Fibroblast of lung (primary cell): ENCODE results near the gene ZBTB22.
"Not testable (repeated sequence)": the region's sequence is repeated elsewhere in the genome, so short reads cannot be mapped to it uniquely, and the experiment has no call there.

Source experiments
- EZH2 ChIP-seq: IDR thresholded peaks from 2 replicates; pipeline ENCODE4 v1.5.1; 2012; ENCODE audit warnings: low read length, control low read depth, mild to moderate bottlenecking; ENCODE audit errors: missing control alignments
- TF ChIP-seq, protein P1 (sequence below), 2 donors: IDR thresholded peaks in 1 of 2; conservative IDR thresholded peaks in 1 of 2; 1 replicate in 1 of 2; 2 replicates in 1 of 2; pipeline ENCODE4 v1.5.1; 2011 to 2012; ENCODE audit warnings: low read length in 2 of 2, control low read depth in 1 of 2, inconsistent platforms in 1 of 2, low read depth in 1 of 2, mild to moderate bottlenecking in 1 of 2

- TF ChIP-seq, protein P1, sequence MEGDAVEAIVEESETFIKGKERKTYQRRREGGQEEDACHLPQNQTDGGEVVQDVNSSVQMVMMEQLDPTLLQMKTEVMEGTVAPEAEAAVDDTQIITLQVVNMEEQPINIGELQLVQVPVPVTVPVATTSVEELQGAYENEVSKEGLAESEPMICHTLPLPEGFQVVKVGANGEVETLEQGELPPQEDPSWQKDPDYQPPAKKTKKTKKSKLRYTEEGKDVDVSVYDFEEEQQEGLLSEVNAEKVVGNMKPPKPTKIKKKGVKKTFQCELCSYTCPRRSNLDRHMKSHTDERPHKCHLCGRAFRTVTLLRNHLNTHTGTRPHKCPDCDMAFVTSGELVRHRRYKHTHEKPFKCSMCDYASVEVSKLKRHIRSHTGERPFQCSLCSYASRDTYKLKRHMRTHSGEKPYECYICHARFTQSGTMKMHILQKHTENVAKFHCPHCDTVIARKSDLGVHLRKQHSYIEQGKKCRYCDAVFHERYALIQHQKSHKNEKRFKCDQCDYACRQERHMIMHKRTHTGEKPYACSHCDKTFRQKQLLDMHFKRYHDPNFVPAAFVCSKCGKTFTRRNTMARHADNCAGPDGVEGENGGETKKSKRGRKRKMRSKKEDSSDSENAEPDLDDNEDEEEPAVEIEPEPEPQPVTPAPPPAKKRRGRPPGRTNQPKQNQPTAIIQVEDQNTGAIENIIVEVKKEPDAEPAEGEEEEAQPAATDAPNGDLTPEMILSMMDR (conservative IDR thresholded peaks at IDR 0.05 in 1 of 2, IDR thresholded peaks at IDR 0.05 in 1 of 2; ENCODE audit: low read depth in 1 of 2, low read length in 2 of 2) = not testable (repeated sequence)
- TF ChIP-seq EZH2 = not testable (repeated sequence)
These were observed 29.4 kb upstream of the ZBTB22 start for GRCh38 chr6:33346972-33347371.
